HG03045 (cell line): ENCODE results near the gene TBX4.

Experiments
- ATAC-seq: cut with Tn5 transposase; IDR thresholded peaks from one replicate; pipeline ENCODE4 v1.9.1; 2021; ENCODE audit warnings: mild to moderate bottlenecking, moderate library complexity; ENCODE audit not compliant: unreplicated experiment

Gene TBX4

GRCh38 chr17:61453566-61454380 is 1.6 kb downstream of the TBX4 start:
- ATAC-seq: no peak

GRCh38 chr17:61454381-61455323 is 2.4 kb downstream of the TBX4 start:
- no peak for ATAC-seq

- ATAC-seq: no peak
Measured at GRCh38 chr17:61455324-61456060, 3.3 kb downstream of the TBX4 start.

- no peak for ATAC-seq
Measured at GRCh38 chr17:61456061-61456681, 3.9 kb downstream of the TBX4 start.

- no peak for ATAC-seq
Measured at GRCh38 chr17:61456688-61457225, 4.5 kb downstream of the TBX4 start.

GRCh38 chr17:61457226-61457983 is 5.2 kb downstream of the TBX4 start:
- ATAC-seq: no peak

- no peak for ATAC-seq
Measured at GRCh38 chr17:61458000-61458399, 5.8 kb downstream of the TBX4 start.

GRCh38 chr17:61458421-61459141 is 6.4 kb downstream of the TBX4 start:
- no peak for ATAC-seq

- no peak for ATAC-seq
Measured at GRCh38 chr17:61459142-61459809, 7.1 kb downstream of the TBX4 start.

- no peak for ATAC-seq
Measured at GRCh38 chr17:61459939-61460718, 7.9 kb downstream of the TBX4 start.

GRCh38 chr17:61460796-61461585 is 8.8 kb downstream of the TBX4 start:
- ATAC-seq: no peak

- no peak for ATAC-seq
Measured at GRCh38 chr17:61461586-61461966, 9.4 kb downstream of the TBX4 start.

- no peak for ATAC-seq
Measured at GRCh38 chr17:61461967-61462718, 9.9 kb downstream of the TBX4 start.

GRCh38 chr17:61462719-61463315 is 10.6 kb downstream of the TBX4 start:
- no peak for ATAC-seq

- no peak for ATAC-seq
Measured at GRCh38 chr17:61463316-61464129, 11.3 kb downstream of the TBX4 start.
